Stimulated activated CD4-positive, alpha-beta T cell treated with anti-CD3 and anti-CD28 coated beads, Interleukin-4, amount 100 ng/mL, for 1 hour (primary cell): ENCODE measurements around the gene FAM24B.
"Not testable (repeated sequence)": the region's sequence is repeated elsewhere in the genome, so short reads cannot be mapped to it uniquely, and the experiment has no call there.

ENCODE experiments used
- DNase-seq: peaks from one replicate; pipeline ENCODE4 v3.0.0-alpha.2; 2020

Gene FAM24B, protein sequence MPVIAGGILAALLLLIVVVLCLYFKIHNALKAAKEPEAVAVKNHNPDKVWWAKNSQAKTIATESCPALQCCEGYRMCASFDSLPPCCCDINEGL

DNA sequence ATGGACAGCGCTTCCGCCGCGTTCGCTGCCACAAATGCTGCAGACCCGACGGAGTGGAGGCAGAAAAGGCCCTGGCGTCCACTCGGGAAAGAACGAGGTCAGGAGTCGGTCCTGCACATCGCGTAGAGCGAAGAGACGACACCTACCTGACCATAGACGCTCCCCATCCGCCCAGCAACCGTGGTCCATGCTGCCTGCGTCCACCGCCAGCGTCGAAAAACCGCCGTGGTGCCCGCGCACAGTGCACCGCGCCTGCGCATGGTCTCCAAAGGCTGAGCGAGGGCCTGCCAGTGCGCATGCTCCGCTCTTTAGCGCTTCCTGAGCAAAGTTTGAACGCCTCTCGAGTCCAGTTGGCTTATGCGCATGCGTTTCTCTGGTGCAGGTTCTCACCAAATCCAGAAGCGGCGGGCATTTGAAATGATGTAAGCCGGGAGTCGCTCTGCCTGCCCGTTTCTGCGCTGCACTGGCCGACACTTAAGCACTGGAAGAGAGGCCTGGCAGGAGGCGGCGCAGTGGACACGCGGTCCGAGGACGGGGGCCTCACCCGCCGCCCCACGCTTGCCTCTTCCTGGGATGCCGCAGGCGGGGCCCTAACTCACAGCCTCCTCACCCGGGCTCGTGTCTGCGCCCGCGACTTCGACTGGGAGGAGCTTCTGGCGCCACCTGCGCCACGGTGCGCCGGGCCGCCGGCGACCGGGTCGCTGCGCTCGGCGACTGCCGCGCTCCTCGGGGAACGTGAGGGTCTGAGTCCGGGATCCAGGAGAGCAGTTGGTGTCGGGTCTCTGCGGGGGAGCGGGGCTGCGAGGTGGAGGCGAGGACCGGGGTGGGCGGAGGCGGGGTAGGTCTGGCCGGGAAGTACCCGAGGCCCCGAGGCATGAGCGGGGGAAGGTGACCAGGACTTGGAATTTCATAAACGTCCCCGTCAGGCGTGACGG, at the start of gene FAM24B:
Gene FAM24B, minus strand, starts transcription at position 243 of the 935 bp plus-strand sequence. CDS start 29,066 bp downstream, outside the sequence.
- DNase-seq = peak; percentile 93

- no peak for DNase-seq
Observed at GRCh38 chr10:122915700-122916099, 36.3 kb upstream of the FAM24B start.

GRCh38 chr10:122911889-122912484, 32.6 kb upstream of the FAM24B start:
- peak; percentile 54 for DNase-seq

DNA sequence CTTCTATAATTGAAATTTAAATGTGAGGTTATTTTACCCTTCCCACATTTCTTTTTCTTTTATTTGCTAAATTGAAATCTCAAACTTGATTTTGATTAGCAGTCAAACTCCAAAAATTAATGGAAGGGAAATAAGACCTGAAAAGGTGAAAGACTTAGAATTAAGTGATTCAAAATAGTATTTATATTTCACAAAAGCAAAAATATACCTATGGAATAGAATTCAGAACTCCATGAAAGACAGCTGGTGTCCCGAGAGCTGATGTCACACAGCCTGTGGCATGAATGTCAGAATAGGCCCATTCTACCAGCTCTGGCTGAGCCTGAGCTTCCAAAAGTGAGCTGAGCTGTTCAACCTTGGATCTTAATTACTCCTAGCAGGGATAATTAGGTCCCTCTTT, 30.9 kb upstream of the FAM24B start, which contains the start of gene FAM24A:
Gene FAM24A, plus strand, starts transcription at position 301 of the 400 bp plus-strand sequence. CDS start 1,025 bp downstream, outside the sequence.
- no peak for DNase-seq

- DNase-seq = not testable (repeated sequence)
Observed at GRCh38 chr10:122903861-122904260, 24.5 kb upstream of the FAM24B start.

GRCh38 chr10:122894261-122894944, 15.0 kb upstream of the FAM24B start:
- DNase-seq = no peak

DNA sequence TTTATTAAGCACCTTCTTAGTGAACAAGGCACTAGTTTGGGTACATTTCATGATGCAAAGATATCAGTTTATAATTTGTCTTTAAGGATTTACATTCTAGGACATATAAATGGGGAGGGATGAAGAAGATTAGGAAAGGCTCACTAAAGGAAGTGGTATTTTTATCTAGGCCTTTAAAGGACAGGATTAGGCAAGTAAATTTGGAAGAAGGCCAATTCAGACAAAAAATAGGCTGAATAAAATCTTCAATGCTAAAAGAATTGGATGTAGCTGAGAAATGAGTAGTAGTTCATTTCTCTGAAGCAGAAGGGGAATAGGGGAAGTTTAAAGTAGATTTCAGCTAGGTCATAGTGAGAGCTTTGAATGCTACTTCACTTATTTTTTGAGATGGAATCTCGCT, 4.8 kb upstream of the FAM24B start:
- DNase-seq = no peak

DNA sequence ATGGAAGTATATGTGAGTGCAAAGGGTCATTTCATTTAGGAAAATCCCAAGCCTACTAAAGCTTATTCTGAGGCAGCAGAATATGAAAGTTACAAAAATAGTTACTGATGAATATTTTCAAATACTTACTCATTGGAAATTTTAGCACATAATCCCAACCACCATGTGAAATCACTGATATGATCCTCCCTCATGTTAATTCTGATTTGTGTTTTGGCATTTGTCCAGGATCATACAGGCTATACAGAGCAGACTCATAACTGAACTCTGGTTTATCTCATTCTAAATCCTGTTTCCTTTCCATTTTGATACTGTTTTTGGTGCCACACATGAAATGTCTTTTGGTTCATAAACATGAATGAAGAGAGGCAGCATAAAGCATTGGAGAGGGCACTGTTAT, 3.4 kb upstream of the FAM24B start:
- DNase-seq = no peak

DNA sequence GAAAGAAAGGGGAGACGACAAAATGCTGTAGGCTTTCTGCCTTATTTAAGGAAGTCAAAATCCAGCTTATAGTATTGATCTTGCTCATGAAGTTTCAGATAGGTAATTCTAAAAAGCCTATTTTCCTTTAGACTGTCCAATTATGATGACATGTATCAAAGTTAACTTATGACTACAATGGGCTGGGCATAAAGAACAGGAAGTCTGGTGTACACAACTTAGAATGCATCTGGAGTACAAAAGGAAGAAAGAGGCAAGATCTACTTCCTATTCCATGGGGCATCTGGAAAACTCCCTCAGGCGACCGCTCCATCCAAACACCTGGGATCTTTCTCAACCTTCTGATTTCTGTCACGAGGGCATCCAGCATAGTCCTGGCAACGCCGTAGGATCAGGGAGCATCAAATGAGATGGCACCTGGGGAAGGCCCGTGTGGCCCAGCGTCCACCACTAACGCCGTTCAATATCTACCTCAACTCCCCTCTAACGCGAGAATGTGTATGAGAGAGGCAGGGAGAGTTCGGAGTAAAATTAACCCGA, 512 bp downstream of the FAM24B start:
- no peak for DNase-seq

DNA sequence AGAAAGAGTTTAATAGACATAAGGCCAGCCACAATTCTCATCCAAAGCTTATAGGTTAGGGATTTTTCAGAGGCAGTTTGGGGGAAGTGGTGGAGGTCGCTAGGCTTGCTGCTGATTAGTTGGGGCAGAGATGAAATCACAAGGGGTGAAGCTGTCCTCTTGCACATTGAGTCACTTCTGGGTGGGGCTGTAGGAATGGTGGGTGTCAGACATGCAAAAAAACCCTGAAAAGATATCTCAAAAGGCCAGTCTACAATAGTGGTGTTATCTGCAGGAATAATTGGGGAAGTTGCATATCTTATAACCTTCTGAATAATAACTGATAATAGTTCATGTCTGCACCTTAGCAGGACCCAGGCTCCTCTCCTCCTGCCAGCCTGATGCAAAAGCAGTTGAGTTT, 2.1 kb downstream of the FAM24B start:
- DNase-seq = no peak

- no peak for DNase-seq
Observed at GRCh38 chr10:122876467-122876855, 2.9 kb downstream of the FAM24B start.

DNA sequence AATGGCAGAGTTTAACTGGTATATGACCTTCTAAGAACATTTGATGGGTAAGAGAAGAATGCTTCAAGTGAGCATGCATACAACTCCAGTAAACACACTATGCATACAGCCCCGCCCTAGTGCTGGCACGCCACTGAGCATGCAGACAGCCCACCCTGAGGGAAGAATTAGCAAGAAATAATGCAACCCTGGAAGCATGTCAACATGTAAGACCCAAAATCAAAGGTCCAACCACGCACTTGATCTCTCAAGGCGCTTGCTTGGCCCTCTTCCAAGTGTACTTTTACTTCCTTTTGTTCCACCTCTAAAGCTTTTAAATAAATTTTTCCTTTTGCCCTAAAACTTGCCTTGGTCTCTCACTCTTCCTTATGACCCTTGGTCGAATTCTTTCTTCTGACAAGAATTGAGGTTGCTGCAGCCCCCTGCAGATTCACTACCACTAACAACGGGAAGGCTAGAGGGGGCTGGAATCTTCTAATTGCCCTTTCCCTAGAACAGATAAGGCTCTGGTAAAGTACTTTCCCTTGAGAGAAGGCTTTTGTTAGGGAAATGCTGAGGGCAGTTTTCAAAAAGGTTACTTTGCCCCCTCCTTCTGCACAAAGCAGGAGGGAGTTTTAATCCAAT, 3.4 kb downstream of the FAM24B start:
- no peak for DNase-seq

GRCh38 chr10:122871947-122872346, 7.4 kb downstream of the FAM24B start:
- DNase-seq = not testable (repeated sequence)

GRCh38 chr10:122868768-122869167, 10.6 kb downstream of the FAM24B start:
- DNase-seq = not testable (repeated sequence)

GRCh38 chr10:122866757-122867482, 12.5 kb downstream of the FAM24B start:
- DNase-seq = not testable (repeated sequence)

DNA sequence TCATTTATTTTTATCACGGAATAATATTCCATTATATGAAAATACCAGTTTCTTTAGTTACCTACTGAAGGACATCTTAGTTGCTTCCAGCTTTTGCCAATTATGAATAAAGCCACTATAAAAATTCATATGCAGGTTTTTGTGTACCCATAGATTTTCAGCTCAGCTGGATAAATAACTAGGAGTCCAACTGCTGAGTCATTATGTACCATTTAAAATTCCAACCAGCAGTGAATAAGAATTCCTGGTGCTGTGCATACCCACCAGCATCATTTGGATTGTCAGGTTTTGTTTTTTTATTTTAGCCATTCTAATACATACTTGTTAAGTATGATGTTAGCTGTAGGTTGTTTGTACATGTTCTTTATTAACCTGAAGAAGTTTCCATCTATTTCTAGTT, 14.5 kb downstream of the FAM24B start:
- DNase-seq = no peak

GRCh38 chr10:122864194-122864592, 15.2 kb downstream of the FAM24B start:
- DNase-seq = no peak

GRCh38 chr10:122863216-122864193, 15.9 kb downstream of the FAM24B start:
- DNase-seq = no peak

- DNase-seq = no peak
Observed at GRCh38 chr10:122861711-122862161, 17.6 kb downstream of the FAM24B start.

GRCh38 chr10:122859527-122859926, 19.9 kb downstream of the FAM24B start:
- DNase-seq = no peak
